Muscle of arm (tissue), 12 donors: ENCODE data around the gene STARD3. TPM values are rescaled to one million over a fixed set of nuclear protein-coding genes. Genes with fewer than 3 reads are reported as not detected.
"Not testable (repeated sequence)": the region's sequence is repeated elsewhere in the genome, so short reads cannot be mapped to it uniquely, and the experiment has no call there.

Experiments
- DNase-seq: peaks from one replicate; pipeline ENCODE4 v3.0.0-alpha.2; 2013
- polyA plus RNA-seq, 12 donors: library from polyadenylated mRNA; unstranded; fragments of 120-200 nt; gene quantifications; one replicate each; pipeline ENCODE4 v1.2.1, GENCODE V29; 2013; ENCODE audit not compliant: insufficient read length in 12 of 12

The STARD3 gene
- polyA plus RNA-seq, 12 donors: 27.6 to 38.4 (median 33.3) TPM; not detected in 1

DNA sequence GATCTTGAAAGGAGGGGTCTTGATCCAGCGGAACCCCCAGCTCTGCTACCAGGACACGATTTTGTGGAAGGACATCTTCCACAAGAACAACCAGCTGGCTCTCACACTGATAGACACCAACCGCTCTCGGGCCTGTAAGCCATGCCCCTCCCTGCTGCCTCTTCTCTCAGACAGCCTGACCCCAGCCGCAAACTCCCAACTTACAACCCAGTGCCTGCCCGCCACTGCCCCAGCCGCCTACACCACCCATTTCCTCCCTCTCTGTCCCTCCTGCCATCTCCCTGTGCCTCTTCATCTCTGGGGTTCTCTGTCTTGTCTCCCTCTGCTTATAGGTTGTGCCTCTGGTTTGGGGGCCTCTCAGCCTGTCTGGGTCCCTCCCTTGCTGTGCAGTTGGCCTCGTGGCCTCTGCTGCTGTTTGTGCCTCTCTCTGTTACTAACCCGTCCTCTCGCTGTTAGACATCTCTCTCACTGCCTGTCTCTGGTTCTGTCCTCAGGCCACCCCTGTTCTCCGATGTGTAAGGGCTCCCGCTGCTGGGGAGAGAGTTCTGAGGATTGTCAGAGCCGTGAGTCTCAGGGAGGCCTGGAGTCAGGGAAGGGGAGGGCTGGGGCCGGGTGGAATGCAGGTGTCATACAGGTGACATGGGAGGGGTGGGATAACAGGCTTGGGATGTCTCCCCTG, 72.5 kb downstream of the STARD3 start:
- no peak for DNase-seq

DNA sequence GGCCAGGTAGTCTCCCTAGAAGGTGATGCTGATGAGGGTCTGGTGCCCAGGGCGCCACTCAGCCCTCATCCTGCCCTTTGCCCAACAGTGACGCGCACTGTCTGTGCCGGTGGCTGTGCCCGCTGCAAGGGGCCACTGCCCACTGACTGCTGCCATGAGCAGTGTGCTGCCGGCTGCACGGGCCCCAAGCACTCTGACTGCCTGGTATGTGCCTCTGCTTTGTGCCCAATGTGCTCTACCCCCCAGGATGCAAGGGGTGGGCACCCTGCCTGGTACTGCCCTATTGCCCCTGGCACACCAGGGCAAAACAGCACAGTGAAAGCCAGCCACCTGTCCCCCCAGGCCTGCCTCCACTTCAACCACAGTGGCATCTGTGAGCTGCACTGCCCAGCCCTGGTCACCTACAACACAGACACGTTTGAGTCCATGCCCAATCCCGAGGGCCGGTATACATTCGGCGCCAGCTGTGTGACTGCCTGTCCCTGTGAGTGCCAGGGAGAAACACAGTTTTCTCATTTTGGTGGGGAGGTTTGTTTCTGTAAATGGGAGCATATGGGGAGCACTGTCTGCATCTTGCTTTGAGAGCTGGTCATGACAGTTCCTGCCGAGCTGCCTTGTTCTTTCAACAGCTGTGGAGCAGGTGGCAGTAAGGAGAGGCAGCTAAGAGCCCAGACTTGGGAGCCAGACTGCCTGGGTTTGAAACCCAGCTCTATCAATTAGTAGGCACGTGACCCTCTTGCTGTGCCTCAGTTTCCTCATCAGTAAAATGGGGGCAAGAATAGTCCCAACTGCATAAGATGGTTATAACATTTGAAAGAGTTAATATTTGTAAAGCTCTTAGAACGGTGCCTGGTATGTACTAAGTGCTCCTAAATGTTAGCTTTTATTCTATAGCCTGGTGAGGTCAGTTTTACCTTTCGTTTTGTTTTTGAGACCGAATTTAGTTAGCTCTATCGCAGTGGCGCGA, 73.3 kb downstream of the STARD3 start:
- no peak for DNase-seq

DNA sequence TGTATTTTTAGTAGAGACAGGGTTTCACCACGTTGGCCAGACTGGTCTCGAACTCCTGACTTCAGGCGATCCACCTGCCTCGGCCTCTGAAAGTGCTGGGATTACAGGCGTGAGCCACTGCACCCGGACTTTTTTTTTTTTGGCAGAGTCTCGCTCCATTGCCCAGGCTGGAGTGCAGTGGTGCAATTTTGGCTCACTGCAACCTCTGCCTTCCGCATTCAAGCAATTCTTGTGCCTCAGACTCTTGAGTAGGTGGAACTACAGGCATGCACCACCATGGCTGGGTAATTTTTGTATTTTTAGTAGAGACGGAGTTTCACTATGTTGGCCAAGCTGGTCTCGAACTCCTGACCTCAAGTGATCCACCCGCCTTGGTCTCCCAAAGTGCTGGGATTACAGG, 74.1 kb downstream of the STARD3 start:
- not testable (repeated sequence) for DNase-seq

DNA sequence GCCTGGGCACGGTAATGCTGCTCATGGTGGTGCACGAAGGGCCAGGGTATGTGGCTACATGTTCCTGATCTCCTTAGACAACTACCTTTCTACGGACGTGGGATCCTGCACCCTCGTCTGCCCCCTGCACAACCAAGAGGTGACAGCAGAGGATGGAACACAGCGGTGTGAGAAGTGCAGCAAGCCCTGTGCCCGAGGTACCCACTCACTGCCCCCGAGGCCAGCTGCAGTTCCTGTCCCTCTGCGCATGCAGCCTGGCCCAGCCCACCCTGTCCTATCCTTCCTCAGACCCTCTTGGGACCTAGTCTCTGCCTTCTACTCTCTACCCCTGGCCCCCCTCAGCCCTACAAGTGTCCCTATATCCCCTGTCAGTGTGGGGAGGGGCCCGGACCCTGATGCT, 74.9 kb downstream of the STARD3 start:
- no peak for DNase-seq

Other genes with a start within 250 kb of the STARD3 start
- 10 to 100 TPM in 1 of 12 donors, 1 to 10 TPM in 10, not detected in 1; 6.5 to 11.7 (median 7.9) TPM for gene FBXL20, start 235.5 kb upstream of the STARD3 start, polyA plus RNA-seq
- 10 to 100 TPM in 11 of 12 donors, not detected in 1; 26.7 to 50.1 (median 33.2) TPM for gene MED1, start 185.9 kb upstream of the STARD3 start, polyA plus RNA-seq
- gene CDK12, start 175.7 kb upstream of the STARD3 start, polyA plus RNA-seq: 10 to 100 TPM in 11 of 12 donors, not detected in 1; 23.5 to 59.0 (median 32.6) TPM
- under 1 TPM in 10 of 12 donors, not detected in 2; 0.03 to 0.60 (median 0.07) TPM for gene NEUROD2, start 29.2 kb upstream of the STARD3 start, polyA plus RNA-seq
- 10 to 100 TPM in 1 of 12 donors, 1 to 10 TPM in 3, under 1 TPM in 7, not detected in 1; 0.32 to 15.9 (median 0.93) TPM for gene PPP1R1B, start 10.2 kb upstream of the STARD3 start, polyA plus RNA-seq
- gene TCAP, start 28.2 kb downstream of the STARD3 start, polyA plus RNA-seq: 100 to 1,000 TPM in 10 of 12 donors, 10 to 100 TPM in 1, not detected in 1; 67.9 to 455 (median 247) TPM
- 1 to 10 TPM in 10 of 12 donors, not detected in 2; 1.2 to 7.5 (median 3.6) TPM for gene PNMT, start 31.3 kb downstream of the STARD3 start, polyA plus RNA-seq
- gene PGAP3, start 50.9 kb downstream of the STARD3 start, polyA plus RNA-seq: 10 to 100 TPM in 11 of 12 donors, not detected in 1; 13.7 to 25.3 (median 18.6) TPM
- 100 to 1,000 TPM in 11 of 12 donors, not detected in 1; 104 to 148 (median 128) TPM for gene ERBB2, start 62.9 kb downstream of the STARD3 start, polyA plus RNA-seq
- 10 to 100 TPM in 11 of 12 donors, not detected in 1; 14.8 to 23.6 (median 18.9) TPM for gene MIEN1, start 93.4 kb downstream of the STARD3 start, polyA plus RNA-seq
- gene GRB7, start 100.8 kb downstream of the STARD3 start, polyA plus RNA-seq: 1 to 10 TPM in 3 of 12 donors, under 1 TPM in 7, not detected in 2; 0.13 to 5.3 (median 0.48) TPM
- 1 to 10 TPM in 1 of 12 donors, under 1 TPM in 9, not detected in 2; 0.06 to 1.5 (median 0.25) TPM for gene IKZF3, start 227.2 kb downstream of the STARD3 start, polyA plus RNA-seq
- not detected for gene ZPBP2, start 231.1 kb downstream of the STARD3 start, polyA plus RNA-seq